AG10803 (cell line): ENCODE results near the gene SFR1.

Source experiments
- DNase-seq: peaks from one replicate; pipeline ENCODE4 v3.0.0; 2010; ENCODE audit warnings: low read depth
- H3K4me3 ChIP-seq: 2 replicates; pipeline ENCODE4 v1.5.1; 2011; ENCODE audit warnings: mild to moderate bottlenecking, low read length, control low read depth
- TF ChIP-seq, protein P1 (sequence below): conservative IDR thresholded peaks from 2 replicates; pipeline ENCODE4 v1.5.1; 2011; ENCODE audit warnings: mild to moderate bottlenecking, low read length, control low read depth, inconsistent platforms

SFR1 gene

DNA sequence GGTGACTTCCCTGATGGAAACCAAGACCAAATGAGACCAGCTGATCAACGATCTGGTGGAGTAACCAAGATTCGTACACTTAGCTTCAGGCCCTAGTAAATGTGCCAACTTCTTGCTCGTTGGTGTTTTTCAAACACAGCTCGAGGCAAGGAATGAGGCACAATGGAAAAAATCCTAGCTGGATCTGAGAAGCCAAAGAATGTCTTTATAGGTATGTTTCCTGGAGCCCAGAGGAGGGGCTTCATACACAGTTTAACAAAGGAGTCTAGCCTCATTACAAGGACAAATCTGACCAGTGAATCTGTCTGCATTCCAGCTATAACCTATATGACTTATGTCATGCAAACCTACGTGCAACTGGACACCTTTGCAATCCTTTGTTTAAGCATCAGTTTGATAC lies 40.0 kb upstream of the SFR1 start:
- DNase-seq: no peak
- H3K4me3 ChIP-seq: no peak overlapping the region
- TF ChIP-seq, protein P1, sequence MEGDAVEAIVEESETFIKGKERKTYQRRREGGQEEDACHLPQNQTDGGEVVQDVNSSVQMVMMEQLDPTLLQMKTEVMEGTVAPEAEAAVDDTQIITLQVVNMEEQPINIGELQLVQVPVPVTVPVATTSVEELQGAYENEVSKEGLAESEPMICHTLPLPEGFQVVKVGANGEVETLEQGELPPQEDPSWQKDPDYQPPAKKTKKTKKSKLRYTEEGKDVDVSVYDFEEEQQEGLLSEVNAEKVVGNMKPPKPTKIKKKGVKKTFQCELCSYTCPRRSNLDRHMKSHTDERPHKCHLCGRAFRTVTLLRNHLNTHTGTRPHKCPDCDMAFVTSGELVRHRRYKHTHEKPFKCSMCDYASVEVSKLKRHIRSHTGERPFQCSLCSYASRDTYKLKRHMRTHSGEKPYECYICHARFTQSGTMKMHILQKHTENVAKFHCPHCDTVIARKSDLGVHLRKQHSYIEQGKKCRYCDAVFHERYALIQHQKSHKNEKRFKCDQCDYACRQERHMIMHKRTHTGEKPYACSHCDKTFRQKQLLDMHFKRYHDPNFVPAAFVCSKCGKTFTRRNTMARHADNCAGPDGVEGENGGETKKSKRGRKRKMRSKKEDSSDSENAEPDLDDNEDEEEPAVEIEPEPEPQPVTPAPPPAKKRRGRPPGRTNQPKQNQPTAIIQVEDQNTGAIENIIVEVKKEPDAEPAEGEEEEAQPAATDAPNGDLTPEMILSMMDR: no peak

DNA sequence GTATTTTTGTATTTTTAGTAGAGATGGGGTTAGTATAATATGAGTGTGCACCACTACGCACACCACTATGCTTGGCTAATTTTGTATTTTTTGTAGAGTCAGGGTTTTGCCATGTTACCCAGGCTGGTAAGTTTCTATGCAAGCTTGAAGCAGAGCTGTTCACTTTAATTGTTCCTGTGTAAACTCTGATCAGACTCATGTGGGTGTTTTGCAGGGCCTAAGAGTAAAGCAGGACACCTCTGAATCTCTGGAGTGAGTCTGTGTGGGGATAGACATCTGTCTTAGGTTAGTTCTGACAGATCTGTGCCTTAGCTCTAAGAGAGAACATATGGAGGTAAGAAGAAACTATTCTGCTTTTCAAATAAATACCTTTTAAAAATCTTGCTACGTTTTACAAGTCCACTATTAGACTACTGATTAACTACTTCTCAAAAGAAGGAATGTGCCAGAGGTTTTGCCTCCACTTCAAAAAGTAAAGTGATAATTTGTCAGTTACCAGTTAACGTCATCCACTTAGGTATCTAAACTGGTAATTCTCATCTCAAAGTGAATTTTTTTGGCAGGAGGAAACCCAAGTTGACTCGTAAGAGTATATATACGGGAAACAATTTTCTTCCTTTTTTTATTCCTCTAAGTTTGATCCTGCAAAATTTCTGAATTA lies 37.4 kb upstream of the SFR1 start:
- no peak for DNase-seq
- no peak overlapping the region for H3K4me3 ChIP-seq
- TF ChIP-seq, protein P1: no peak

DNA sequence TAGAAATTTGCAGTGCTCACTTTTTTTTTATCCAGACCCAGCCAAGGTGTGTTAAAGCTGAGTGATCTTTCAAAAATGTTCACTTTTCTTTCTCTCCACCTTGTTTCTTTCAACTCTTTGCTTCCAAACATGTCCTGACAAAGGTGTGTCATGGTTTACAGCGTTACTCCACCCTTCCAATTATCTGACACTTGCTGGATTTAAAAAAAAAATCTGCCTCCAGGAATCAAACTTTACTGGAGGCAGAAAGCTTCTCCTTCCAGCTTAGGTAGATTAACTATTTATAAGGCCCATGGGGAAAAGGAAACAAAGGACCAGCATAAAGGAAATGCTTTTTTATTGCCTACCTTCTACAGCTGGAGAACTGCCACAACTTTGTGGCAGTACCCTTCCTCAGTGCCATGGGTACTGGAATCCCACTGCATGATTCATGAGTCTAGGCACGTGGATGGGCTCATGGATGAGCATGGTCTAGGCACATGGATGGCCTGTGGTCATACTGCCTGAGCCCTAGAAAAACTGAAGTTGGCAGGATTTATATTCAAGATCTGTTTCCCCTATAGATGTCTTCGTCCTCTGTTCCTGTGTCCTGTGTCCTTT lies 36.1 kb upstream of the SFR1 start, which contains the start of gene COL17A1:
Gene COL17A1 (minus strand): TSS at position 80 of the 600 bp plus-strand sequence. CDS start 5,207 bp downstream, outside the sequence.
- no peak for DNase-seq
- TF ChIP-seq, protein P1: no peak
- H3K4me3 ChIP-seq: no peak within 1 kb of the TSS

DNA sequence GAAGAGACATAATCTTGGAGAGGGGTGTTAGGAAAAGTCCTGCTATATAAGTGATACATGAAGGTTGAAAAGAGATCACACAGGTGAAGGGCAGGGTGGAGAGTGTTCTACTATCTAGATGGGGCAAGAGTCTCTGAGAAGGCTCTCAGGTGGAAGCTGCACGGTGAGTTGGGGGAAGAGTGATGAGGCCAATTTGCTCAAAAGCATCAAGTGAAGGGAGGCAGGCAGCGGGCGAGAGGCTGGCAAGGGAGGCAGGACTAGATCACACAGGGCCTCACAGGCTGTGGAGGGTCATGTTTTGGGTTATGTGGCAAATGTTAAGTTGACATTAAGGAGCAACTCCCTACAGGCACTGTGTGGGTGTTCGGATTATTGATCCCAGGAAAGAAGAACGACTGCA lies 33.7 kb upstream of the SFR1 start:
- TF ChIP-seq, protein P1: no peak
- DNase-seq: no peak

DNA sequence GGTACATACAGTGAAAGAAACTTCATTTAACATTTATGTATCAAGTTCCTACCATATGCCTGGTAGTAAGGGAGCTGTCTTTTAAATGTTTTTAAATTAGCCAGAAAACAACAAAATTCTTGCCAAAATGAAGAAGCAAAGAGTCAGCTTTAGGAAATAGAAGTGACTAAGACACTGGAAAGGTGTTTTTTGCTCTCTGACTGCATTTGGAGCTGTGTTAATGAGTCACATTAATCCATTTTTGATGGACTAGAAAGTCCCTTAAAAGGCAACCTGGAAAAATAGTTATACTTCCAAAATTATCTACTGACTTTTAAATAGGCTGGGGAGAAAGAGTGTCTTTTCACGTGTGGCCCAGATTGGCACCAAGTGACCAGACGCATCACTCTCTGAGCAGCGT lies 32.4 kb upstream of the SFR1 start:
- TF ChIP-seq, protein P1: no peak
- no peak overlapping the region for H3K4me3 ChIP-seq
- DNase-seq: no peak

More for the DNA sequence above, 33.7 kb upstream of the SFR1 start:
- no peak overlapping the region for H3K4me3 ChIP-seq

DNA sequence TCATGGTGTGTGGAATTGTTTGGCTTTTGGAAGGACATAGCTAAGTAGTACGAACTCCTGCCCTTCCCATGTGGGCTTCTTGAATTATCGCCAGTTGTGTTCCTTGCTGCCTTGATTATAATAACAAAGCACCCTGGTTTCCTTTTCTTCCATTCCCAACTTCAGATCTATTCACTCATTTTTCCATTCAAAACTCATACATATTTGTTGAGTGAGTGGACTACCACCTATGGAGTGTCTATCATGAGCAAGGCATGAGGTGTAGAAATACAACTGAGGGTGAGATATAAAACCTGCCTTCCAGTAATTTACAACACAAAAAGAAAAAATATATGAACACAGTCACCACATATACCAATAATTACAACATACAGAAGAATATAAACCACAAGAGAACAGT lies 31.4 kb upstream of the SFR1 start:
- no peak overlapping the region for H3K4me3 ChIP-seq
- DNase-seq: no peak
- TF ChIP-seq, protein P1: no peak

DNA sequence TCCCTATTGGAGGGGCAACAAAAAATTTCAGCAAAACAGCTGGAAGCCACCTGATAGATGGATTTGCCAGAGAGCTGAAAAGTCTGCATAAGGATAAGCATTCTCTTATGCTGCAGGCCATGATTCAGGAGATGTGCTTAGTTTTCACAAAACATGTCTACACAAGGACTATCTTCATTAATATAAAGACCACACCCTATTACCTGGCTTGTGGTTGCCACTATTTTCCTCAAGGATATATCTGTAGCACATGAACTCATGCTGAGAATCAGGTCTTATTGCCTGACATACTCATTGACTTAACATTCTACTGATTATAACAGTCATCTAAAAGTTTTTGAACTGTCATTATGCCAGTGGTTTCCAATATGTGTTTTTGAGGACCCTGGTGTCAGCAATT lies 29.2 kb upstream of the SFR1 start:
- no peak for DNase-seq
- H3K4me3 ChIP-seq: no peak overlapping the region
- TF ChIP-seq, protein P1: no peak
